ENCODE measurements around the gene NLRC3.

GRCh38 chr16:3490911-3491629 is 86.1 kb downstream of the NLRC3 start:
- TF ChIP-seq ATF6 (CRISPR knock-in tag; IDR thresholded peaks at IDR 0.05) (no peak), CTCF (IDR thresholded peaks at IDR 0.05) (no peak), USF2 (CRISPR knock-in tag; IDR thresholded peaks at IDR 0.05) (no peak), ZNF121 (CRISPR knock-in tag; IDR thresholded peaks at IDR 0.05) (no peak)
